AG10803 (cell line): ENCODE results near the gene GSDMA.

ENCODE experiments used
- DNase-seq: peaks from one replicate; pipeline ENCODE4 v3.0.0; 2010; ENCODE audit warnings: low read depth
- H3K4me3 ChIP-seq: 2 replicates; pipeline ENCODE4 v1.5.1; 2011; ENCODE audit warnings: mild to moderate bottlenecking, low read length, control low read depth
- TF ChIP-seq, protein P1 (sequence below): conservative IDR thresholded peaks from 2 replicates; pipeline ENCODE4 v1.5.1; 2011; ENCODE audit warnings: mild to moderate bottlenecking, low read length, control low read depth, inconsistent platforms

The GSDMA gene

DNA sequence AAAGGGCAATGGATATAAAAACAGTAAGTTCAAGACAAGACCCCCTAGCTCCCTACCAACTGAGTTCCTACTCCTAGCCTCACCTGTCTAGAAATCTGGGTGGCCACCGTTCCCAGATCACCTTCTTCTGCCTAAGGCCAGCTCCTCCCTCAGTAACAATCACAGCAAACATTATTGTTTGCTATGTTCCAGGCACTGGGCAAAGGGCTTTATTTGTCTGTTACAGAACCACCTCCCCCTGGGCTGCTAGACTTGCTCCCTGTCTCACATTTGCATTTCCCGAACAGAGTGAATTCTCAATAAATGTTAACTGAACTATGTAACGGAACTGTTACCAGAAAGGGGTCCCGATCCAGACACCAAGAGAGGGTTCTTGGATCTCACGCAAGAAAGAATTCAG lies 28.5 kb upstream of the GSDMA start:
- H3K4me3 ChIP-seq = no peak overlapping the region
- TF ChIP-seq, protein P1, sequence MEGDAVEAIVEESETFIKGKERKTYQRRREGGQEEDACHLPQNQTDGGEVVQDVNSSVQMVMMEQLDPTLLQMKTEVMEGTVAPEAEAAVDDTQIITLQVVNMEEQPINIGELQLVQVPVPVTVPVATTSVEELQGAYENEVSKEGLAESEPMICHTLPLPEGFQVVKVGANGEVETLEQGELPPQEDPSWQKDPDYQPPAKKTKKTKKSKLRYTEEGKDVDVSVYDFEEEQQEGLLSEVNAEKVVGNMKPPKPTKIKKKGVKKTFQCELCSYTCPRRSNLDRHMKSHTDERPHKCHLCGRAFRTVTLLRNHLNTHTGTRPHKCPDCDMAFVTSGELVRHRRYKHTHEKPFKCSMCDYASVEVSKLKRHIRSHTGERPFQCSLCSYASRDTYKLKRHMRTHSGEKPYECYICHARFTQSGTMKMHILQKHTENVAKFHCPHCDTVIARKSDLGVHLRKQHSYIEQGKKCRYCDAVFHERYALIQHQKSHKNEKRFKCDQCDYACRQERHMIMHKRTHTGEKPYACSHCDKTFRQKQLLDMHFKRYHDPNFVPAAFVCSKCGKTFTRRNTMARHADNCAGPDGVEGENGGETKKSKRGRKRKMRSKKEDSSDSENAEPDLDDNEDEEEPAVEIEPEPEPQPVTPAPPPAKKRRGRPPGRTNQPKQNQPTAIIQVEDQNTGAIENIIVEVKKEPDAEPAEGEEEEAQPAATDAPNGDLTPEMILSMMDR = no peak
- no peak for DNase-seq

- no peak for DNase-seq
- TF ChIP-seq, protein P1 = no peak
- no peak overlapping the region for H3K4me3 ChIP-seq
Observed at GRCh38 chr17:39935909-39936308, 26.9 kb upstream of the GSDMA start.

DNA sequence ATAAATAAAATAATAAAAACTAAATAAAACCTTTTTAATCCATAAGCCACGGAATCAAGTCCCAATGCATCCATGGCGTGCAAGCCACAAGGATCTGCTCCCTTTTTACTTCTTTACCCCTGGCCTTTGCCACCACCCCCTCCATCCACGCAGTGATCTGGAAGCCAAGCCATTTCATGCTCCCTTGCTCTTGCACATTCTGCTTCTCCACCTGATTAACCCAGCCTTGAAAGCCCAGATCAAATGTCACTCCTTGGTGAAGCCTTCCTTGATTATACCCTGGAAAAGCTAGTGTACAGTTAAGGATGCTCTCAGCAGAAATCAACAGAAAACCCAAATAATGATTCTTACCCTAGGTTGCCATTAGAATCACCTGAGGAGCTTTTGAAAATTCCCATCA lies 25.4 kb upstream of the GSDMA start:
- no peak for DNase-seq
- TF ChIP-seq, protein P1 = no peak
- H3K4me3 ChIP-seq = no peak overlapping the region

DNA sequence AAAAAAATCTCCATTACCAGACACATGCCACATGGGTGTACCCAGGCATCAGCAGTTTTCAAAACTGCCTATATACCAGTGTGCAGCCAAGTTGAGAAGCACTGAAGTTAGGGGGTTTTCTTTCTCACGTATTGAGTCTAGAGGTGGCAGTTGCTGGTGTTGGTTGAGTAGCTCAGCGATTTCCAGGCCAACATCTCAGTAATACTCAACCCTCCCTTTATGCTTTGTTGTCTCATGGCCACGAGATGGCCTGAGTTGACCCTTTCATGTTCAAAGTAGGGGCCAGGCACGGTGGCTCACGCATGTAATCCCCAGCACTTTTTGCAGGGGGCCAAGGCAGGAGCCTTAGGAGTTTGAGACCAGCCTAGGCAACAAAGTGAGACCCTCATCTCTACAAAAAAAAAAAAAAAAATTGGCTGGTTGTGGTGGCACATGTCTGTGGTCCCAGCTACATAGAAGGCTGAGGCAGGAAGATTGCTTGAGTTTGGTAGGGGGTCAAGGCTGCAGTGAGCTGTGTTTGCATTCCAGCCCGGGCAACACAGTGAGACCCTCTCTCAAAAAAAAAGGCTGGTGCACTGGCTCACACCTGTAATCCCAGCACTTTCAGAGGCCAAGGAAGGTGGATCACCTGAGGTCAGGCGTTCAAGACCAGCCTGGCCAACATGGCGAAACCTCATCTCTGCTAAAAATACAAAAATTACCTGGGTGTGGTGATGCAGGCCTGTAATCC lies 24.5 kb upstream of the GSDMA start:
- no peak overlapping the region for H3K4me3 ChIP-seq
- DNase-seq = no peak
- TF ChIP-seq, protein P1 = no peak

GRCh38 chr17:39939106-39939505 lies 23.7 kb upstream of the GSDMA start:
- TF ChIP-seq, protein P1 = no peak
- no peak for DNase-seq
- no peak overlapping the region for H3K4me3 ChIP-seq

GRCh38 chr17:39939588-39940419 lies 23.0 kb upstream of the GSDMA start:
- TF ChIP-seq, protein P1 = peak; percentile 76
- H3K4me3 ChIP-seq = peak overlapping the region; percentile 10
- peak; percentile 89 for DNase-seq
